ENCODE data around the gene PTPRS.

DNA sequence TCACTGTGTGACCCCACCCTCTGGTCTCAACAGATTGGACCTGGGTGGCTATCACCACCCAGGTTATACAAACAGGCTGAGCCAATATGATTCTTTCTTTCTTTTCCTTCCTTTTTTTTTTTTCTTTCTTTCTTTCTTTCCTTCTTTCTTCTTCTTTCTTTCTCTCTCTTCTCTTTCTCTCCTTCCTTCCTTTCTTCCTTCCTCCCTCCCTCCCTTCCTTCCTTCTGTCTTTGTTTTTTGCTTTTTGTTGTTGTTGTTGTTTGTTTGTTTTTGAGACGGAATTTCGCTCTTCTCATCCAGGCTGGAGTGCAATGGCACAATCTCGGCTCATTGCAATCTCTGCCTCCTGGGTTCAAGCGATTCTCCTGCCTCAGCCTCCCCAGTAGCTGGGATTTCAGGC, 17.0 kb upstream of the PTPRS start:
- TF ChIP-seq, protein P1, sequence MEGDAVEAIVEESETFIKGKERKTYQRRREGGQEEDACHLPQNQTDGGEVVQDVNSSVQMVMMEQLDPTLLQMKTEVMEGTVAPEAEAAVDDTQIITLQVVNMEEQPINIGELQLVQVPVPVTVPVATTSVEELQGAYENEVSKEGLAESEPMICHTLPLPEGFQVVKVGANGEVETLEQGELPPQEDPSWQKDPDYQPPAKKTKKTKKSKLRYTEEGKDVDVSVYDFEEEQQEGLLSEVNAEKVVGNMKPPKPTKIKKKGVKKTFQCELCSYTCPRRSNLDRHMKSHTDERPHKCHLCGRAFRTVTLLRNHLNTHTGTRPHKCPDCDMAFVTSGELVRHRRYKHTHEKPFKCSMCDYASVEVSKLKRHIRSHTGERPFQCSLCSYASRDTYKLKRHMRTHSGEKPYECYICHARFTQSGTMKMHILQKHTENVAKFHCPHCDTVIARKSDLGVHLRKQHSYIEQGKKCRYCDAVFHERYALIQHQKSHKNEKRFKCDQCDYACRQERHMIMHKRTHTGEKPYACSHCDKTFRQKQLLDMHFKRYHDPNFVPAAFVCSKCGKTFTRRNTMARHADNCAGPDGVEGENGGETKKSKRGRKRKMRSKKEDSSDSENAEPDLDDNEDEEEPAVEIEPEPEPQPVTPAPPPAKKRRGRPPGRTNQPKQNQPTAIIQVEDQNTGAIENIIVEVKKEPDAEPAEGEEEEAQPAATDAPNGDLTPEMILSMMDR (IDR thresholded peaks at IDR 0.05), result no peak
- no peak for TF ChIP-seq POLR2A (IDR thresholded peaks at IDR 0.05)

Data from thyroid gland (tissue), 4 donors.